GM12878 (cell line): ENCODE data around the gene HHAT. TPM values are rescaled to one million over a fixed set of nuclear protein-coding genes. Genes with fewer than 3 reads are reported as not detected.

Source experiments
- ATAC-seq: fragments of 200-7000 bp; cut with Tn5 transposase; 3 replicates; pipeline ENCODE4 v1.9.1; 2020; ENCODE audit warnings: mild to moderate bottlenecking, moderate library complexity
- BruUV-seq: library from RNA; stranded (reverse); fragments of 400-500 nt; replicated peaks from 2 replicates; lab custom pipeline; 2021; lab: Mats Ljungman, UMichigan
- CTCF ChIA-PET: fragments of 300-600 bp; sonication (Branson Sonifier 250); formaldehyde crosslinking; extraction: SDS; loops from one replicate; lab custom pipeline; 2021; ENCODE audit warnings: inconsistent platforms; lab: Yijun Ruan, JAX
- POLR2A ChIA-PET: fragments of 350-600 bp; formaldehyde crosslinking; extraction: SDS; loops from one replicate; lab custom pipeline; 2021; ENCODE audit warnings: inconsistent platforms; lab: Charles Lee
- RAD21 ChIA-PET: fragments of 300-600 bp; sonication (Branson Sonifier 250); formaldehyde crosslinking; loops from one replicate; lab custom pipeline; 2023; ENCODE audit warnings: antibody characterized with exemption; ENCODE audit not compliant: unreplicated experiment; lab: Charles Lee
- SMC1A ChIA-PET: fragments of 300-600 bp; sonication (Branson Sonifier 250); formaldehyde crosslinking; loops from one replicate; lab custom pipeline; 2023; ENCODE audit not compliant: unreplicated experiment, uncharacterized antibody; lab: Charles Lee
- DNase-seq: peaks from one replicate; pipeline ENCODE4 v3.0.0-alpha.2; 2011; ENCODE audit warnings: low read depth, low spot score
- FAIRE-seq: peaks from 3 replicates; lab custom pipeline; 2011; peaks lifted over from hg19 to GRCh38; lab: Jason Lieb, UNC
- H2AFZ ChIP-seq: 2 replicates; pipeline ENCODE4 v1.6.0; 2011; ENCODE audit warnings: low read depth, low read length, control low read depth; ENCODE audit not compliant: control insufficient read depth
- H3K27ac ChIP-seq: 2 replicates; pipeline ENCODE4 v1.5.1; 2011; ENCODE audit warnings: control low read depth; ENCODE audit not compliant: control insufficient read depth, insufficient read depth
- H3K27me3 ChIP-seq, 2 experiments: replicated peaks in 1 of 2; 2 replicates each; pipeline versions ENCODE4 v1.6.0 to v1.6.1; 2011; ENCODE audit warnings: low read length in 1 of 2; ENCODE audit not compliant: control insufficient read depth in 2 of 2, insufficient read depth in 2 of 2
- H3K36me3 ChIP-seq, 2 experiments: 2 replicates each; pipeline ENCODE4 v1.5.1; 2011; ENCODE audit warnings: low read length in 1 of 2; ENCODE audit not compliant: control insufficient read depth in 2 of 2, insufficient read depth in 2 of 2
- H3K4me1 ChIP-seq: 2 replicates; pipeline ENCODE4 v1.6.1; 2011; ENCODE audit warnings: mild to moderate bottlenecking, low read length, moderate library complexity, mixed read lengths; ENCODE audit not compliant: control insufficient read depth, insufficient read depth
- H3K4me2 ChIP-seq: 2 replicates; pipeline ENCODE4 v1.6.0; 2011; ENCODE audit warnings: control low read depth; ENCODE audit not compliant: control insufficient read depth, insufficient read depth
- H3K4me3 ChIP-seq: fragments of 200-600 bp; sonication (generic); 2 replicates; pipeline ENCODE4 v1.5.1; 2016
- H3K79me2 ChIP-seq: 2 replicates; pipeline ENCODE4 v1.6.0; 2011; ENCODE audit warnings: low read length; ENCODE audit not compliant: control insufficient read depth, insufficient read depth
- H3K9ac ChIP-seq: 2 replicates; pipeline ENCODE4 v1.8.0; 2011; ENCODE audit warnings: low read length, control low read depth, mixed read lengths; ENCODE audit not compliant: control insufficient read depth, insufficient read depth
- H3K9me3 ChIP-seq: replicated peaks from 3 replicates; pipeline ENCODE4 v1.5.1; 2011; ENCODE audit warnings: mild to moderate bottlenecking, low read length; ENCODE audit not compliant: control insufficient read depth, insufficient read depth
- H4K20me1 ChIP-seq: 2 replicates; pipeline ENCODE4 v1.6.0; 2011; ENCODE audit not compliant: control insufficient read depth, insufficient read depth
- ATF7 ChIP-seq: fragments of 450-650 bp; IDR thresholded peaks from 2 replicates; pipeline ENCODE4 v1.6.1; 2016; ENCODE audit warnings: low read depth, mild to moderate bottlenecking
- BACH1 ChIP-seq: fragments of 450-650 bp; IDR thresholded peaks from 2 replicates; pipeline ENCODE4 v1.6.1; 2017; ENCODE audit warnings: mild to moderate bottlenecking, borderline replicate concordance
- CHD2 ChIP-seq: IDR thresholded peaks from 2 replicates; pipeline ENCODE4 v1.6.1; 2011; ENCODE audit warnings: low read depth, low read length, improper control_type of control experiment, borderline replicate concordance
- EED ChIP-seq: sonication (generic); IDR thresholded peaks from 2 replicates; pipeline ENCODE4 v1.6.1; 2016; ENCODE audit warnings: antibody characterized with exemption, low read depth
- JUNB ChIP-seq: IDR thresholded peaks from 2 replicates; pipeline ENCODE4 v1.6.1; 2016; ENCODE audit warnings: antibody characterized with exemption, mild to moderate bottlenecking
- JUND ChIP-seq: IDR thresholded peaks from 2 replicates; pipeline ENCODE4 v1.6.1; 2012; ENCODE audit warnings: low read depth, mild to moderate bottlenecking, low read length, improper control_type of control experiment, moderate library complexity
- MTA2 ChIP-seq: fragments of 450-650 bp; IDR thresholded peaks from 2 replicates; pipeline ENCODE4 v1.6.1; 2016; ENCODE audit warnings: low read depth, mild to moderate bottlenecking, moderate library complexity
- POU2F2 ChIP-seq: IDR thresholded peaks from 3 replicates; pipeline ENCODE4 v1.6.1; 2011; ENCODE audit warnings: low read depth, mild to moderate bottlenecking, low read length, borderline replicate concordance
- RAD21 ChIP-seq: IDR thresholded peaks from 2 replicates; pipeline ENCODE4 v1.6.1; 2011; ENCODE audit warnings: mild to moderate bottlenecking, low read depth, low read length, moderate library complexity; ENCODE audit not compliant: insufficient read depth
- SIN3A ChIP-seq: IDR thresholded peaks from 2 replicates; pipeline ENCODE4 v1.6.1; 2012; ENCODE audit warnings: low read depth, low read length, improper control_type of control experiment
- SP1 ChIP-seq: IDR thresholded peaks from one replicate; pipeline ENCODE4 v1.6.1; 2011; ENCODE audit warnings: low read depth, low read length
- SPI1 ChIP-seq: IDR thresholded peaks from 2 replicates; pipeline ENCODE4 v1.6.1; 2011; ENCODE audit warnings: low read depth, mild to moderate bottlenecking, low read length, moderate library complexity, borderline replicate concordance; ENCODE audit not compliant: insufficient read depth
- SUPT20H ChIP-seq: IDR thresholded peaks from 2 replicates; pipeline ENCODE4 v1.6.1; 2011; ENCODE audit warnings: low read depth, mild to moderate bottlenecking, low read length, moderate library complexity, borderline replicate concordance; ENCODE audit not compliant: control insufficient read depth
- ZNF24 ChIP-seq: fragments of 450-650 bp; IDR thresholded peaks from 2 replicates; pipeline ENCODE4 v1.6.1; 2017; ENCODE audit warnings: antibody characterized with exemption, mild to moderate bottlenecking
- WGBS: methylation state at CpG from one replicate; pipeline ENCODE4 v1.1.6; 2016; ENCODE audit warnings: low lambda C conversion rate; ENCODE audit not compliant: insufficient replicate concordance, insufficient coverage; ENCODE audit errors: missing lambda C conversion rate; 5-methylcytosine and 5-hydroxymethylcytosine counted together
- in situ Hi-C: fragments of 300-500 bp; cut with MboI; formaldehyde crosslinking; loops from 9 replicates; pipeline ENCODE4 v1.14.3; 2018; ENCODE audit warnings: mixed read lengths
- intact Hi-C: fragments of 100-400 bp; cut with micrococcal nuclease; formaldehyde crosslinking; loops from one replicate; pipeline ENCODE4 v1.14.2; 2022; ENCODE audit not compliant: unreplicated experiment
- polyA plus RNA-seq, 11 experiments: library from polyadenylated mRNA; depleted of rRNA in 4 of 11; unstranded in 6 of 11; stranded (reverse) in 5 of 11; fragments of >200 nt; fragmentation: Nextera tagmentation in 4 of 11; fragmentation: Illumina TruSeq in 1 of 11; extraction: Ambion mirVana in 4 of 11; extraction: Trizol in 1 of 11; gene quantifications; 1 replicate in 1 of 11; 2 replicates in 10 of 11; pipeline versions ENCODE4 v1.2.1 to v1.2.3, GENCODE V29; 2011 to 2016; ENCODE audit warnings: inconsistent platforms in 2 of 11, missing spikeins in 2 of 11, low read depth in 1 of 11
- total RNA-seq, 4 experiments: library from RNA; depleted of rRNA in 3 of 4; stranded (reverse); fragments of >200 nt in 3 of 4; fragmentation: Illumina TruSeq in 1 of 4; extraction: Trizol in 1 of 4; gene quantifications; 2 replicates each; pipeline versions ENCODE4 v1.2.1 to v1.2.3, GENCODE V29; 2013 to 2021
- TF ChIP-seq, protein P1 (sequence below): IDR thresholded peaks from 2 replicates; pipeline ENCODE4 v1.6.1; 2011; ENCODE audit warnings: mild to moderate bottlenecking, low read depth, low read length, moderate library complexity; ENCODE audit not compliant: insufficient replicate concordance

The HHAT gene
- total and polyA plus RNA-seq, 10 of the 15 experiments (the other 5 are each of a cell fraction or from before 2014, with no cell fraction given): 1.2 to 37.6 (median 2.6) TPM

GRCh38 chr1:210565306-210565705 is 236.6 kb downstream of the HHAT start:
- H2AFZ ChIP-seq: no peak overlapping the region
- no peak overlapping the region for H3K9ac ChIP-seq
- SMC1A ChIA-PET: interaction anchor here (0.9 kb wide), 1 partner anchor 14 kb away, joined by 5 read pairs; no protein-coding TSS in a partner anchor
- RAD21 ChIA-PET: no interaction called here
- H3K27me3 ChIP-seq: no peaks in the 10 kb centered on the region
- no peaks in the 10 kb centered on the region for H3K36me3 ChIP-seq
- DNase-seq (no peak), FAIRE-seq (no peak)
- WGBS: 0% methylated on average over 2 of the region's 2 CpGs
- no peak overlapping the region for H3K27ac ChIP-seq
- TF ChIP-seq SP1 (no peak), SPI1 (no peak), MTA2 (no peak), JUND (no peak), BACH1 (no peak)
- TF ChIP-seq, all 136 proteins: peak for 0
- BruUV-seq: no TSS peak
- ChIA-PET POLR2A (no interaction called here), CTCF (interaction anchor here (0.6 to 2.3 kb wide), 3 partner anchors 15 to 19 kb away, joined by 3 to 6 read pairs (median 4); no protein-coding TSS in a partner anchor)
- Histone ChIP-seq H4K20me1 (no peaks in the 10 kb centered on the region), H3K4me3 (no peak overlapping the region), H3K79me2 (no peaks in the 10 kb centered on the region), H3K4me2 (no peak overlapping the region), H3K9me3 (no peaks in the 10 kb centered on the region), H3K4me1 (no peaks in the 10 kb centered on the region)
- intact Hi-C loops: no loop called here
- no peak for ATAC-seq
- in situ Hi-C loops: no loop called here

- no peak overlapping the region for H3K4me3 ChIP-seq
- H3K79me2 ChIP-seq: no peaks in the 10 kb centered on the region
- H4K20me1 ChIP-seq: no peaks in the 10 kb centered on the region
- no peak for DNase-seq
- H3K4me2 ChIP-seq: no peak overlapping the region
- no peaks in the 10 kb centered on the region for H3K27me3 ChIP-seq
- no peak overlapping the region for H3K9ac ChIP-seq
- H3K9me3 ChIP-seq: no peaks in the 10 kb centered on the region
- ATAC-seq: no peak
- intact Hi-C loops: no loop called here
- RAD21 ChIA-PET: no interaction called here
- H3K4me1 ChIP-seq: no peaks in the 10 kb centered on the region
- CTCF ChIA-PET: interaction anchor here (0.5 to 1.2 kb wide), 5 partner anchors 17 to 687 kb away, joined by 3 to 5 read pairs (median 3); no protein-coding TSS in a partner anchor
- no TSS peak for BruUV-seq
- H3K36me3 ChIP-seq: no peaks in the 10 kb centered on the region
- in situ Hi-C loops: no loop called here
- H3K27ac ChIP-seq: no peak overlapping the region
- TF ChIP-seq SUPT20H (no peak), MTA2 (no peak), SP1 (no peak), ATF7 (no peak), SIN3A (no peak), EED (no peak), CHD2 (no peak), RAD21 (no peak), POU2F2 (no peak), JUNB (no peak), ZNF24 (no peak)
- TF ChIP-seq, protein P1, sequence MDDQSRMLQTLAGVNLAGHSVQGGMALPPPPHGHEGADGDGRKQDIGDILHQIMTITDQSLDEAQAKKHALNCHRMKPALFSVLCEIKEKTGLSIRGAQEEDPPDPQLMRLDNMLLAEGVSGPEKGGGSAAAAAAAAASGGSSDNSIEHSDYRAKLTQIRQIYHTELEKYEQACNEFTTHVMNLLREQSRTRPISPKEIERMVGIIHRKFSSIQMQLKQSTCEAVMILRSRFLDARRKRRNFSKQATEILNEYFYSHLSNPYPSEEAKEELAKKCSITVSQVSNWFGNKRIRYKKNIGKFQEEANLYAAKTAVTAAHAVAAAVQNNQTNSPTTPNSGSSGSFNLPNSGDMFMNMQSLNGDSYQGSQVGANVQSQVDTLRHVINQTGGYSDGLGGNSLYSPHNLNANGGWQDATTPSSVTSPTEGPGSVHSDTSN: no peak
- SMC1A ChIA-PET: interaction anchor here (0.7 to 1.2 kb wide), 3 partner anchors 9 to 40 kb away, joined by 3 to 6 read pairs (median 3); no protein-coding TSS in a partner anchor
- no peak overlapping the region for H2AFZ ChIP-seq
- POLR2A ChIA-PET: no interaction called here
- FAIRE-seq: no peak
Observed at GRCh38 chr1:210568631-210569030, 239.9 kb downstream of the HHAT start.
